CD4-positive, alpha-beta T cell treated with Interleukin-17A for 1 hour (primary cell): ENCODE results near the gene PPP3R2.
"Not testable (repeated sequence)": the region's sequence is repeated elsewhere in the genome, so short reads cannot be mapped to it uniquely, and the experiment has no call there.

ENCODE experiments used
- DNase-seq: peaks from one replicate; pipeline ENCODE4 v3.0.0-alpha.2; 2020

Gene PPP3R2

GRCh38 chr9:101587332-101588043 is 7.3 kb downstream of the PPP3R2 start:
- no peak for DNase-seq

- DNase-seq: no peak
Measured at GRCh38 chr9:101586651-101587050, 8.1 kb downstream of the PPP3R2 start.

GRCh38 chr9:101585740-101586139 is 9.0 kb downstream of the PPP3R2 start:
- DNase-seq: no peak

- no peak for DNase-seq
Measured at GRCh38 chr9:101582553-101582952, 12.2 kb downstream of the PPP3R2 start.

GRCh38 chr9:101579711-101580545 is 14.8 kb downstream of the PPP3R2 start:
- DNase-seq: no peak

- DNase-seq: no peak
Measured at GRCh38 chr9:101578378-101578777, 16.4 kb downstream of the PPP3R2 start.

GRCh38 chr9:101574731-101575333 is 19.9 kb downstream of the PPP3R2 start:
- no peak for DNase-seq

GRCh38 chr9:101572316-101572715 is 22.5 kb downstream of the PPP3R2 start:
- no peak for DNase-seq

DNA sequence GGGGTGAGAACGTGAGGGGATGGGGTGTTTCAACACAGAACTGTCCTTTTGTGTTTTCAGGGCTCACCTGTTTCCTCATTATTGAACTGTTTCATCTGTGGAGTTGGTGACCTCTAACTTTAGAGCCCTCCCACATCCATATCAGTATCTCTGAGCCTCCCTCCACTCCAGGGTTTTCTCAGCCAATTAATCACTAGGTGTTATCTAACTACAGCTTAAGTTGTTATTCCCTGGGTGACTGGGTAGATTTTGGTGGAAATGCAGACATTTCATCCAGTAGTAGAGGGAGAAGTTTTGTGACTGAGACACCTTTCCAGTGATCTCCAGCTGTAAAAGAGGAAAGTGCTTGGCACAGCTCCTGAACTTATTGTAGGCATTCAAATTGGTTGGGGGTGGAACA is 23.7 kb downstream of the PPP3R2 start:
- DNase-seq: no peak

DNA sequence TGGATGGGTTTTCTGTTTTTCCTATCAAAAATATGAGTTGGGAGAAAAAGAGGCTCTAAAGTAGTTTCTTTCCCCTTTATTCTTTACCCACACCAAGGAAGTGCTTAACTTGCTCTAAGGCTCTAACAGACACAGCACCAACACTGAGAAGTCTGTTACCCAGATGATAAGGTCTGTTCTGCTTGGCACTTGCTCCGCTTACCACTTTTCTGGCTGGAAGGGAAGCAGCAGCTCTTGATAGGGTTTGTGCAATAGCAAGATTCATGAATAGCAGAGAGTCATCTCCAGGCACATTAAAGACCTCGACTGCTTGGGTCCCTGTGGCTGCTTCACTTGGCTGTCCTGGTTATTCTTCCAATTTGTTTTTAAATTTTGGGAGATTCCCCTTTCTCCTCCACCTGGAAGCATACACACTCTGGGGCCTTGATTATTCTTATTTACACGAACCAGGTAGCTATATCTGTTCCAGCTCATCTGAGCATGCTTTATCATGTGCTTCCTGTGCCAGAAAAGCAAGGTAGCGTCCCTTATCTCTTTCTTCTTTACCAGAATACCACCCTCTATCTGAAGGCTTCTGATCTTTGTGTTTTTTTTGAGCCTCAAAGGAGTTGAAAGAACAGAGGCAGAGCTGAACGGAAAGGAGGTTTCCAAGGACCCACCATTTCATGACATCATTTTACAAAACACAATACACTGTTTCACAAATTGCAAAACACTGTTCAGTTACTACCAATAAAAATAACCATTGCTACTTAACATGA is 24.8 kb downstream of the PPP3R2 start:
- DNase-seq: peak; percentile 56

DNA sequence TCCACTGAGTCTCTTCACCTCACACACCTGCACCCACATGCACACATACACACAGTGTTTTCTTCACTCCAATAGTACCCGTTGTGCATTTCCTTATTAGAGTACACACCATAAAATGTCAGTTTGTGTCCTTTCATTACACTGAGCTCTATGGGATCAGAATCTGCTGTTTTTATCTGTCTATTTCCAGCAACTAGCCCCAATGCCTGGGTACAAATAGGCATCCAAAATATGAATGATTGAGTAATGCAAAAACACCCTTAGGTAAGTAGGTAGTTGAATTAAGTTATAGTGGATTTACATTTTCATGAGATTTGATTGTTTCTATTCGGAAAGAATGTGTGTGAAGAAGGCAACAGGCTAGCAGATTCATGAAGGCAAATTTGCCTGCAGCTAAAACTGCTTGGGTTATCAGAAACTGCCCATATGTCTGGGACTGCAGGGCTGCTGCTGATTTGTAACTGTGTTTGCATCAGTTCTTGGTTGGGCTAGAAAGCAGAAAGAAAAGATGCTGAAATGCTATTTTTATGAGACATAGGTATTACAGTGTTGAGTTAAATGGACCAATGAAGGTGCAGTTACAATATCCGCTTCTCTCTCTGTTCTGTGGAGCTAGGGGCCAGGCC is 26.9 kb downstream of the PPP3R2 start:
- no peak for DNase-seq

- peak; percentile 41 for DNase-seq
Measured at GRCh38 chr9:101566904-101567724, 27.7 kb downstream of the PPP3R2 start.

- no peak for DNase-seq
Measured at GRCh38 chr9:101564252-101564651, 30.5 kb downstream of the PPP3R2 start.

- DNase-seq: no peak
Measured at GRCh38 chr9:101562966-101563365, 31.8 kb downstream of the PPP3R2 start.

- peak; percentile 26 for DNase-seq
Measured at GRCh38 chr9:101561740-101562139, 33.0 kb downstream of the PPP3R2 start.

DNA sequence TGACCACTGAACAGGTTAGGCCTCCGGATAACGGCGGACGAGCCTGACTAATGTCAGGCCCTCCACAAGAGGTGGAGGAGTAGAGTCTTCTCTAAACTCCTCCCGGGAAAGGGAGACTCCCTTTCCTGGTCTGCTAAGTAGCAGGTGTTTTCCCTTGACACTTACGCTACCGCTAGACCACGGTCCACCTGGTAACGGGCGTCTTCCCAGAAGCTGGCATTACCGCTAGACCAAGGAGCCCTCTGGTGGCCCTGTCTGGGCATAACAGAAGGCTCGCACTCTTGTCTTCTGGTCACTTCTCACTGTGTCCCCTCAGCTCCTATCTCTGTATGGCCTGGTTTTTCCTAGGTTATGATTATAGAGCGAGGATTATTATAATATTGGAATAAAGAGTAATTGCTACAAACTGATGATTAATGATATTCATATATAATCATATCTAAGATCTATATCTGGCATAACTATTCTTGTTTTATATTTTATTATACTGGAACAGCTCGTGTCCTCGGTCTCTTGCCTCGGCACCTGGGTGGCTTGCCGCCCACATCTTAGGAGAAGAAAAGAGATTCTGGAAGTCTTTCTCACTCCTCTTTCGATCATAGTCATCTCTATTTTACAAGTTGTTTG is 45.2 kb downstream of the PPP3R2 start:
- not testable (repeated sequence) for DNase-seq

DNA sequence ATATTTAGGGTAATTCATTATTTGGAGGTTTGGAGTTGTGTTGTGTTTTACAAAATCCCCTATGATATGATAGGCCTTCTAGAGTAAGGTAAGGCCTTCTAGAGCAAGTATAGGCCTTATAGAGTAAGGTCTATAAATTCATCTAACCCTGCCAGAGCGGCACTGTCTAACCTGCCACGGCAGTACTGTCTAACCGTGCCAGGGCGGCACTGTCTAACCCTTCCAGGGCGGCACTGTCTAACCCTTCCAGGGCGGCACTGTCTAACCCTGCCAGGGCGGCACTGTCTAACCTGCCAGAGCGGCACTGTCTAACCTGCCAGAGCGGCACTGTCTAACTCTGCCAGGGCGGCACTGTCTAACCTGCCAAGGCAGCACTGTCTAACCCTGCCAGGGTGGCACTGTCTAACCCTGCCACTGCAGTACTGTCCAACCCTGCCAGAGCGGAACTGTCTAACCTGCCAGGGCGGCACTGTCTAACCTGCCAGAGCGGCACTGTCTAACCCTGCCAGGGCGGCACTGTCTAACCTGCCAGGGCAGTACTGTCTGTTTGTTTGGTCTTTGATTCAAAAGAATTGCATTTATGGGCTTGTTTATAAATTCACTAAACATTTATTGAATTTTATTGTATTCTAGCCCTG is 51.6 kb downstream of the PPP3R2 start:
- DNase-seq: no peak
